Measurements from ENCODE around the gene TRIAP1.
A peak's percentile ranks its signal among the peaks of the same experiment; 100 is the strongest.

The TRIAP1 gene

DNA sequence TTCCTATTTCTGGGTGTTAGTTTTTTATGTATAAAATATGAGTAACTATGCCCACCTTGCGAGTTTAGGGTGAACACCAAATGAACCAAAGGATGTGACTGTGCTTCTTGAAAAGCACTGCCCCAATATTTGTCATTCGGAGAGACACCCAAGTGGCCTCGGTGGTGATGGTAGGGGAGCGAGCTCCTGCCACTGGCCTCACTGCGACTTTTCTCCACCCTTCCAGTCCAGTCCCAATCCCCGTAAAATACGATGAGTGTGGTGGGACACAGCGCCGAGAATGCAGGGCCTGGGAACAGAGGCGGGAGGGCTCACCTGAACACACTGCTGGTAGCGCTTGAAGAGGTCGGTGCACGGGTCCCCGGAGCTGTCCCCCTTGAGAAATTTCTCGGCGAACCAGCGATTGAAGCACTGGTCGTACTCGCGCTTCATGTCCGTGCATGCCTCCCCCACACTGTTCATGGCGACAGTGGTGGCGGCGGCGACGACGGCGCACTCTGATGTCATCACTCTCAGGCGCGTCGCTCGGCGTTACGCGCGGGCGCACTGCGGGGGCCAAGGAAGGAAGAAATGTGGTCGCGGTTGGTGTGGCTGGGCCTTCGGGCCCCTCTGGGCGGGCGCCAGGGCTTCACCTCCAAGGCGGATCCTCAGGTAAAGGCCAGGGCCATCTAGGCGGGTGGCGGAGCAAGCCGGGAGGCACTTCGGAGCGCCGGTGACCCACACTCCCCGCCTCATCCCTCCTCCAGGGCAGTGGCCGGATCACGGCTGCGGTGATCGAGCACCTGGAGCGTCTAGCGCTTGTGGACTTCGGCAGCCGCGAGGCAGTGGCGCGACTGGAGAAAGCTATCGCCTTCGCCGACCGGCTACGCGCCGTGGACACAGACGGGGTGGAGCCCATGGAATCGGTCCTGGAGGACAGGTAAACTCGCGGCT, at the start of gene TRIAP1, which contains the start of gene GATC:
Gene TRIAP1, minus strand, starts transcription at position 474 of the 933 bp plus-strand sequence. Its CDS starts 12 bp downstream, at position 462.
Gene GATC, plus strand, starts transcription at position 534 of the 933 bp plus-strand sequence. Its CDS starts 37 bp downstream, at position 571.
- Histone ChIP-seq H3K4me3 (ENCODE audit: low read depth, low read length) (peak within 1 kb of the TSS; percentile 99), H3K27me3 (replicated peaks) (no peaks in the 10 kb centered on the region), H3K36me3 (replicated peaks) (peaks cover 16% of the 10 kb centered on the region), H3K27ac (peak within 1 kb of the TSS; percentile 72)
- TF ChIP-seq, protein P1, sequence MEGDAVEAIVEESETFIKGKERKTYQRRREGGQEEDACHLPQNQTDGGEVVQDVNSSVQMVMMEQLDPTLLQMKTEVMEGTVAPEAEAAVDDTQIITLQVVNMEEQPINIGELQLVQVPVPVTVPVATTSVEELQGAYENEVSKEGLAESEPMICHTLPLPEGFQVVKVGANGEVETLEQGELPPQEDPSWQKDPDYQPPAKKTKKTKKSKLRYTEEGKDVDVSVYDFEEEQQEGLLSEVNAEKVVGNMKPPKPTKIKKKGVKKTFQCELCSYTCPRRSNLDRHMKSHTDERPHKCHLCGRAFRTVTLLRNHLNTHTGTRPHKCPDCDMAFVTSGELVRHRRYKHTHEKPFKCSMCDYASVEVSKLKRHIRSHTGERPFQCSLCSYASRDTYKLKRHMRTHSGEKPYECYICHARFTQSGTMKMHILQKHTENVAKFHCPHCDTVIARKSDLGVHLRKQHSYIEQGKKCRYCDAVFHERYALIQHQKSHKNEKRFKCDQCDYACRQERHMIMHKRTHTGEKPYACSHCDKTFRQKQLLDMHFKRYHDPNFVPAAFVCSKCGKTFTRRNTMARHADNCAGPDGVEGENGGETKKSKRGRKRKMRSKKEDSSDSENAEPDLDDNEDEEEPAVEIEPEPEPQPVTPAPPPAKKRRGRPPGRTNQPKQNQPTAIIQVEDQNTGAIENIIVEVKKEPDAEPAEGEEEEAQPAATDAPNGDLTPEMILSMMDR (IDR thresholded peaks at IDR 0.05; ENCODE audit: low read depth, low read length, missing control alignments), result no peak
- DNase-seq, result peak; percentile 68
- in situ Hi-C loops (cut with HindIII; ENCODE audit: low pct_ligation_motif_present, low sequenced_read_pairs), result no loop called here

DNA sequence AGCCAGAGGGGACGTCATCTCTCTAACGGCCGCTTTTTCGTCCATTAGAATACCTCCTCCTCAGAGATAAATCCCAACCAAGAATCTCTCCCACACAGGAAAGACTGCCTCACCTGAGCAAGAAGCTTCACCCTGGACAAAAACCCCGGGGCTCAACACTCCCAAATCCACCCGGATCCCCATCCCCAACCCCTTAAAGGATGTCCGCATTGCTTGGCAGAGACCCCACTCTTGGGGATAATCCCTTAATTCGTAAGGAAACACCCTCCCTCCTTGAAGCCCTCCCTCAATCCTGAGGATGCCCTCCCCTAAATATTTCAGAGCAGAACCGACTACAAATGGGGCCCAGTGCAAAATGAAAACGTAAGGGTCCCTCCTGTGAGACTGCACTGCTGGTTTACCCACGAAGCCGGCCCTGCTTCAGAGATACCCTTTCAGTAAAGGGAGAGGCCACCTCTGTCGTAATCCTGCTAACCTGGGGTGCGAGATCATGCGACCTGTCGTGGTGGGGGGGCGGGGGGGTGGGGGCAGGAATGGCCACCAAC, 49.1 kb upstream of the TRIAP1 start:
- H3K4me3 ChIP-seq (ENCODE audit: low read depth, low read length), result peak overlapping the region; percentile 96
- H3K36me3 ChIP-seq (replicated peaks), result peaks cover 17% of the 10 kb centered on the region
- no peak overlapping the region for H3K27ac ChIP-seq
- in situ Hi-C loops (cut with HindIII; ENCODE audit: low pct_ligation_motif_present, low sequenced_read_pairs), result no loop called here
- no peaks in the 10 kb centered on the region for H3K27me3 ChIP-seq (replicated peaks)
- TF ChIP-seq, protein P1 (IDR thresholded peaks at IDR 0.05; ENCODE audit: low read depth, low read length, missing control alignments), result no peak
- DNase-seq, result no peak

DNA sequence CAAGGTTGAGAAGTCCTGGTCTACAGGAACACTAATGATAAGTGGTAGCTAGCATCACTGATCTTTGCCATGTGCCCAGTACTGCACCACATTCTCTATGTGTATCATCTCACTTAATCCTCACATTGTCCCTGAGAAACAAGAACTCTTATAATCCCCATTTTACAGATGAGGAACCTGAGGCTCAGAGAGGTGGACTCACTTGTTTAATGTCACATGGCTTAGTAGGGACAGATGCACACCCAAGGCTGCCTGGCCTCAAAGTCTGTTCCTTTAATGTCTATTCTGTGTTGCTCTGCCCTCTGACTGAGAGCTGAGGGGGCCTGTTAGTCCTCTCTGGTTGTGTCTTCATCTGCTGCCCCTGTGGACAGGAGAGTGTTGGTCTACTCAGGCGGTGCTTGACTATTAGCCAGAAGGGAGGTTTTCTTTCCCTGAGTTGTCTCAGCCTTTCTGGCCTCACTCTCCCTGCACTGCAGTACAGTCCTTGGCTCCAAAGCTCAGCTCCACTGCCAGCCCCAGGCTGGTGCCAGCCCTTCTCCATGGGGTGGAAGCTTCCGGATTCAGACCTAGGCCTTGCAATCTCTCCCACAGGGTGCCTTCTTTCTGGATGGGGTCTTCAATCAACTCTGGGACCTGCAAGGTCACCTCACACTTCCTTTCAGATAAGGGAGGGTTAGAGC, 44.8 kb upstream of the TRIAP1 start:
- no peak overlapping the region for H3K4me3 ChIP-seq (ENCODE audit: low read depth, low read length)
- DNase-seq, result no peak
- in situ Hi-C loops (cut with HindIII; ENCODE audit: low pct_ligation_motif_present, low sequenced_read_pairs), result no loop called here
- H3K27ac ChIP-seq, result no peak overlapping the region
- no peaks in the 10 kb centered on the region for H3K36me3 ChIP-seq (replicated peaks)
- TF ChIP-seq, protein P1 (IDR thresholded peaks at IDR 0.05; ENCODE audit: low read depth, low read length, missing control alignments), result no peak
- H3K27me3 ChIP-seq (replicated peaks), result no peaks in the 10 kb centered on the region

DNA sequence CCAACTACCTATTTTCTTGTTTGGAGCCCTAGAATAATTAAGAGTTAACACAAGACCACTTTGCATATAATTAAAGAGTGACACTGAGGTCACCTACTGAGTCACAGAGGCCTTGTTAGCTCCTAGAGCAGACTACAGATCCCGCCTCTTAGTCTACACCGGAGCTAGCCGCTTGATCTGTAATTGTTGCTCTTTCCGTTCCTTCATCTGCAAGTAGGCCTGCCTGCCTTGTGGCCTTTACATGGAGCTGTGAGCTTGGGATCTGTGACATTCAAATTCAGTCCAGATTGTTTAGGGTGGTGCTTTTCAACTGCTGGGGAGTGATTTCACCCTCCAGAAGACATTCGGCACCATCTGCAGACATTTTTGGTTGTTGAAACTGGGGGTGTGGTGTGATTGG, 44.1 kb upstream of the TRIAP1 start:
- no peak overlapping the region for H3K4me3 ChIP-seq (ENCODE audit: low read depth, low read length)
- H3K36me3 ChIP-seq (replicated peaks), result no peaks in the 10 kb centered on the region
- no peak overlapping the region for H3K27ac ChIP-seq
- no peaks in the 10 kb centered on the region for H3K27me3 ChIP-seq (replicated peaks)
- DNase-seq, result no peak
- TF ChIP-seq, protein P1 (IDR thresholded peaks at IDR 0.05; ENCODE audit: low read depth, low read length, missing control alignments), result no peak
- in situ Hi-C loops (cut with HindIII; ENCODE audit: low pct_ligation_motif_present, low sequenced_read_pairs), result no loop called here

DNA sequence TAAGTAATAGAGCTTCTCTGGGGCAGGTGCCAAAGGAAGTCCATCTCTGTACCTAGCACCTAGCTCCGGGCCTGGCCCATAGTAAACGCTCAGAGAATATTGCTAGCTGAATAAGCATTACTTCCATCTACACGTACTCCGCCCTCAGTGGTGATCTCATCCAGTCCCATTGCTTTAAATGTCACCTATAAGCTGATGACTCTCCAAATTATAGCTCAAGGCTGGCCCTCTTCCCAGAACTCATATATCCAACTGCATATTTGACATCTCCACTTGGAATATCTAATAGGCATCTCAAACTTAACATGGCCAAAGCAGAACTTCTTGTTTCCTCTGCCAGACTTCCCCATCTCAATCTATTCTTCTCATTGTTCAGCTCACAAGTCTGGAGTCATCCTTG, 42.8 kb upstream of the TRIAP1 start:
- Histone ChIP-seq H3K27me3 (replicated peaks) (no peaks in the 10 kb centered on the region), H3K4me3 (ENCODE audit: low read depth, low read length) (no peak overlapping the region), H3K27ac (no peak overlapping the region), H3K36me3 (replicated peaks) (no peaks in the 10 kb centered on the region)
- DNase-seq, result no peak
- in situ Hi-C loops (cut with HindIII; ENCODE audit: low pct_ligation_motif_present, low sequenced_read_pairs), result no loop called here
- TF ChIP-seq, protein P1 (IDR thresholded peaks at IDR 0.05; ENCODE audit: low read depth, low read length, missing control alignments), result no peak

Data from brain microvascular endothelial cell (primary cell).